Ectodermal cell (in vitro differentiated cells): Measurements from ENCODE around the gene PDE11A.
A peak's percentile ranks its signal among the peaks of the same experiment; 100 is the strongest.

Experiments
- H3K27ac ChIP-seq: 2 replicates; pipeline ENCODE4 v1.7.0; 2013; ENCODE audit warnings: mild to moderate bottlenecking, low read depth, low read length; ENCODE audit not compliant: insufficient read depth, poor library complexity, severe bottlenecking
- H3K27me3 ChIP-seq: 2 replicates; pipeline ENCODE4 v1.7.0; 2013; ENCODE audit warnings: mild to moderate bottlenecking, low read length; ENCODE audit not compliant: insufficient read depth, control insufficient read depth, poor library complexity, severe bottlenecking
- H3K36me3 ChIP-seq: one replicate; pipeline ENCODE4 v1.7.0; 2013; ENCODE audit warnings: low read length; ENCODE audit not compliant: control insufficient read depth, insufficient read depth
- H3K4me1 ChIP-seq: one replicate; pipeline ENCODE4 v1.7.0; 2013; ENCODE audit warnings: low read length; ENCODE audit not compliant: control insufficient read depth, insufficient read depth
- H3K4me3 ChIP-seq: 2 replicates; pipeline ENCODE4 v1.7.0; 2013; ENCODE audit warnings: low read depth, low read length, control low read depth; ENCODE audit not compliant: insufficient read depth
- H3K9me3 ChIP-seq: 2 replicates; pipeline ENCODE4 v1.7.0; 2013; ENCODE audit warnings: mild to moderate bottlenecking, low read length, moderate library complexity; ENCODE audit not compliant: control insufficient read depth
- WGBS, 2 experiments: methylation state at CpG; one replicate each; pipeline ENCODE4 v1.1.7; 2013; ENCODE audit warnings: missing lambda C conversion rate in 2 of 2; 5-methylcytosine and 5-hydroxymethylcytosine counted together

The PDE11A gene

DNA sequence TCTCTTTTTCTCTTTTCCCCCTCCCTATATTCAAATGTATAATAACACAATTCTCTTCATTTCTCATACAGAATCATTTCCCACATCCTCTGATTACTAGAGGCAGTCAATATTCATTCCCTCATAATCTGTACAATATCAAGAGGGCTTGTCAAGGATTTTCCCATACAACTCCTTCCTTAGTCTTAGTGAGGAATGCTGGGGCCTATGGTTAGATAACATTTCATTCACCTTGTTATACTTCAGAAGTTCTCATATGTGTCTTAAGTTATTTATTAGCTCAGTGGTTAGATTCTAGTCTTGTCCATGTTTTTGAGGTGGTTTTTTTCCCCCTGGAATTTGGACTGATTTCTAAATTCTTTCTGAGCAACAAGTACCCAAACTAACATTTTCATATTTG, 289.5 kb downstream of the PDE11A start:
- Histone ChIP-seq H3K27me3 (no peaks in the 10 kb centered on the region), H3K36me3 (no peaks in the 10 kb centered on the region), H3K4me1 (no peaks in the 10 kb centered on the region), H3K27ac (no peak overlapping the region), H3K4me3 (no peak overlapping the region), H3K9me3 (no peaks in the 10 kb centered on the region)

DNA sequence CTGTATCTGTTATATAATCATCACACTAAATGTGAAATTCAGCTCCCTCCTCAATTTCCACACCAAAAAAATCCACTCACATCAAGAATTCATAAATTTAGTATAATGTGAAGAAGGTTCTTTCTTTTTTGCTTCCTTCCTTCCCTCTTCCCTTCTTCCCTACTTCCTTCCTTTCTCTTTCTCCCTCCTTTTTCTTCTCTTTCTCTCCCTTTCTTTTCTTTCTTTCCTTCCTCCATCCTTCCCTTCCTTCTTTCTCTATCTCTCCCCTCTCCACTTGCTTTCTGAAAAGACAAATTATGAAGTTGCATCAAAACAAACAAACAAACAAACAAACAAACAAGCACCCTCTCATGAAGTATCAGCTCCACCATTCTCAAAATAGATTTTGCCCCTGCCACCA, 290.0 kb downstream of the PDE11A start:
- no peak overlapping the region for H3K4me3 ChIP-seq
- no peaks in the 10 kb centered on the region for H3K9me3 ChIP-seq
- no peaks in the 10 kb centered on the region for H3K36me3 ChIP-seq
- no peaks in the 10 kb centered on the region for H3K4me1 ChIP-seq
- H3K27ac ChIP-seq, result no peak overlapping the region
- no peaks in the 10 kb centered on the region for H3K27me3 ChIP-seq

DNA sequence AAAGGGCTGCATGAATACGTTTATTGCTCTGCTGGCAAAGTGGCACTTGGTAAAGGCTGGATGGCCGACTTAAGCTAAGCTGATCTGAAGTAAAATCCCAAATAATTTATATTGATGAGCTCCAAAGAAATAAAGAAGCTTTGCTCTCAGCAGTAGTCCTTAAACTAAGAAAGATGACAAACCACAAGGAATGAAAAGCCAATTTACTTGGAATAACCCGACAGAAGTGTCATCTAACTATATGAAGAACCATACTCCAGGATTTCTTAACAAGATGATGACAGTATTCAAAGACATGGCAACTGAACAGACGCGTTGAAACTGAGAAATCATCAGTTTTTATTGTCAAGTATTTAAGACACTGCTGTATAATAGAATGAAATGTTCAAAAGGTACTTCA, 294.1 kb downstream of the PDE11A start:
- Histone ChIP-seq H3K36me3 (no peaks in the 10 kb centered on the region), H3K9me3 (no peaks in the 10 kb centered on the region), H3K27ac (no peak overlapping the region), H3K4me3 (no peak overlapping the region), H3K27me3 (no peaks in the 10 kb centered on the region), H3K4me1 (no peaks in the 10 kb centered on the region)
- WGBS, 2 experiments, result 90 to 95% methylated on average over 5 of the region's 5 CpGs

DNA sequence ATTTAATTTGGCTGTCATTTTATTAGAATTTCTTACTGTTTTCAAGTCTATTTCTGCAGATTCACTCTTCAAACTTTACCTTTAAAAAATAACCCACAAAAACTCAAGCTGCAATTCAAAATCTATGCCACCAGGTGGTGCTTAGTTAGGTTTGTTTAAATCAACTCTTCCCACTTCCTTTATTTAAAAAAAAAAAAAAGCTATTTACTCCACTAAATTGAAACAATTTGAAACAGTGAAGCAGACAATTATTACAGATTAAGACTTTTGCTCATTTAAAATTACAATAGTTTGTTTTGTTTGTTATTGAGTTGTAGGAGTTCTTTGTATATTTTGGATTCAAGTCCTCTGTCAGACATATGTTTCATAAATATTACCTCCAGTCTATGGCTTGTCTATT, 300.0 kb downstream of the PDE11A start:
- Histone ChIP-seq H3K27ac (no peak overlapping the region), H3K9me3 (no peaks in the 10 kb centered on the region), H3K4me3 (no peak overlapping the region), H3K36me3 (no peaks in the 10 kb centered on the region), H3K27me3 (no peaks in the 10 kb centered on the region), H3K4me1 (no peaks in the 10 kb centered on the region)

DNA sequence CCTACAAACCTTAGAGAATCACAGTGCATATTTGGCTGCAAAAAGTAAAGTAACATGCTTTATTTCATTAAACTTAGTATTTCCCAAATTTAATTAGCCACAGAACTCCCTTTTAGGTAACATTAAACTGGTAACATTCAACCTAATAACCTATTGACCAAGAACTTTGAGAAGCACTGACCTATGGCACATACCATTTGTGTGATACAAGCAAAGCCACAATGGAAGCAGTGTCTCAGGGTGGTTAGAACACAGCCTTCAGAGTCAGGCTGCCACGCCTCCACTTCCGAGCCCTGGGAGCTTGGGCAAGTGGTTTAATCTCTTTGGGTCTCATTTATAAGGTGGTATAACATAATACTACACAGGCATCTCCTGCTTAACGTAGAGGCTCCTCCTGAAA, 301.4 kb downstream of the PDE11A start:
- H3K4me1 ChIP-seq, result no peaks in the 10 kb centered on the region
- H3K9me3 ChIP-seq, result no peaks in the 10 kb centered on the region
- no peak overlapping the region for H3K4me3 ChIP-seq
- 50 to 100% methylated on average over 1 to 2 of the region's 3 CpGs for WGBS, 2 experiments
- no peaks in the 10 kb centered on the region for H3K36me3 ChIP-seq
- no peak overlapping the region for H3K27ac ChIP-seq
- H3K27me3 ChIP-seq, result no peaks in the 10 kb centered on the region

DNA sequence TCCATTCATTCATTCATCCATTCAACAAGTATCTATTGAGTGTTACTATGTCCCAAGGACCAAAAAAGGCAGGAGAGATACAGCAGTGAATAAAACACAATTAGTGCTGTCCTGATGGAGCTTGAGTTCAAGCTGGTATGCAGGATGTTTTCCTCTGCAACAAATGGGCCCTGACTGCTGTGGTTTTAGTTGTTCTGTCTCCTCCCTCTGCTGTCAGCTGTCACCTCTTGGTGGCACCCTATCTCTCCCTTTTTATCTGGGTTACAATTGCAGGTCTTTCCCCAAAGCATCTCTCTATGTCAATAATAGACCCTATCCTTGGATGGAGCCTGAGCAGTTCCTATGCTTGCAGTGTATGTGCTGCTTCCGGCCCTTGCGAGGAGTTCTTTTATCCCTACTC, 304.8 kb downstream of the PDE11A start:
- Histone ChIP-seq H3K27me3 (peaks cover 4% of the 10 kb centered on the region), H3K9me3 (no peaks in the 10 kb centered on the region), H3K27ac (no peak overlapping the region), H3K4me1 (no peaks in the 10 kb centered on the region), H3K36me3 (no peaks in the 10 kb centered on the region), H3K4me3 (no peak overlapping the region)
- 94 to 96% methylated on average over 2 of the region's 2 CpGs for WGBS, 2 experiments

DNA sequence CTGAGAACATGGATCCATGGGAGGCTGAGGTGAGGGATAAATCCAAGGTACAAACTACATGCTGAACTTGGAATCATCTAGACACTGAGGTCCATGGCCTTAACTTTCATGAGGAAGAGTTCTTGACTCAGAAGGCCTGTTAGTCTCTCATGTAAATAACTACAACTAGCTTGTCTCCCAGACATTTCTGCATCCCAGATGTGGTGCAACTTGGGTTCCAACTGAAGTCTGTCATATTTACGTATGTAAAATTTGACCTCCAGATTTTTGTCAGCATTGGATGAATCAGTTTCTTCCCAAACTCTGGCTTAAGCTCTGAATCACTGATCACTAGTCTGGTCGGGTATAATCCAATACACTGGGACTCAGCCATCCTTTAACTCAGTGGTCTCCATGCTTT, 306.9 kb downstream of the PDE11A start:
- no peaks in the 10 kb centered on the region for H3K4me1 ChIP-seq
- H3K4me3 ChIP-seq, result no peak overlapping the region
- no peak overlapping the region for H3K27ac ChIP-seq
- peaks cover 5% of the 10 kb centered on the region for H3K27me3 ChIP-seq
- no peaks in the 10 kb centered on the region for H3K36me3 ChIP-seq
- no peaks in the 10 kb centered on the region for H3K9me3 ChIP-seq
- WGBS, 2 experiments, result 95 to 99% methylated on average over 2 of the region's 2 CpGs

DNA sequence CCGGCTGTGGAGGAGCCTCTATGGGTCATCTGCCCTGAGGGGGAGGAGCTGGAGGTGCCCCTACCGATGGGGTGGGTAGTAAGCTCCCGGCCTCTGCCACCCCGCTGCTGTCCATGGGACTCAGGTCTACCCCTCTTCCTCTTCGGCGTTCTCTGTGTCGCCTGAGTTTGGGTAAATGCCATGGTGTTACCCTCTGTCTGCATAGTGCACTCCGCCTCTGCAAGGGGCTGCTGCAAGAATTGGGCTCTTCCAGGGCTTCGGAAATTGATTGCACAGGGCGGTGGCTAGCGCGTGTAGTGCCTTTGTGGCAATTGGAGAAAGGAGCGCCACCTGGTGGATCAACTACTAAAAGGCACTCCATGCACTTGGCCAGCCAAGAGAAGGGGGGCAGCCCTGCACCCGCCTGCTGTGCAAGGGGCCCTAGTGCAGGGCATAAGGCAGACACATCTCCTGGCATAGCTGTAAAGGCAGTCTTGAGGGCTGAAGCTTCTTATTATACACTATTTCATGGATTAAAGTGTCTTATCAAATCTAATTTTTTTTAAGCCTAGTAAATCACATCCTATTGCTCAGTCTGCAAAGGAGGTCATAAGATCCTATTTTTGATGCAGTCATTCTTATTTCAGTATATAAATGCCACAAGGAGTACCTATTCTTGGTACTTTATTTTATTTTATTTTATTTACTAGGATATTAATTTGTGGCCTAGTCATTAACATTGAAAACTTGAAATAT, 308.9 kb downstream of the PDE11A start:
- H3K4me1 ChIP-seq, result peaks cover 3% of the 10 kb centered on the region
- H3K36me3 ChIP-seq, result no peaks in the 10 kb centered on the region
- WGBS, 2 experiments, result 24 to 28% methylated on average over 14 of the region's 14 CpGs
- H3K27ac ChIP-seq, result no peak overlapping the region
- H3K27me3 ChIP-seq, result peaks cover 5% of the 10 kb centered on the region
- H3K9me3 ChIP-seq, result no peaks in the 10 kb centered on the region
- H3K4me3 ChIP-seq, result no peak overlapping the region

DNA sequence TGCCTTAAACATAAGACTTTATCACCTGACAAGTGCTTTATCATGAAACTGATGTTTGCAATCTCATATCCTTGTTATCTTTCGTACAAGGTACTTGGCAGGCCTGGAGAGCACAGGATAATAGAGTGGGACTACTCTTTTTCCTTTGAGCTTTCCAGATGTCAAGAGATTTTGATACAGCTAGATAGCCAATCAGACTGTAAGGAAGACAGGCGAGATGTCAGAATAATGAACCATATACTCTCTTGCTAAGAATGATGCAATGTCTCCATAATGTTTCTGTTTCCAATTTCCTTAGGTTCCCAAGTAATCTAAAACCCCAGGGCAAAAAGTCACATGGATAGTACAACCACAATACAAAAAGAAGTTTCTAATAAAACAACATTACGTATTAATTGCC, 313.1 kb downstream of the PDE11A start:
- 95 to 97% methylated on average over 3 of the region's 3 CpGs for WGBS, 2 experiments
- Histone ChIP-seq H3K4me1 (peaks cover 8% of the 10 kb centered on the region), H3K27me3 (peaks cover 5% of the 10 kb centered on the region), H3K27ac (no peak overlapping the region), H3K36me3 (no peaks in the 10 kb centered on the region), H3K9me3 (no peaks in the 10 kb centered on the region), H3K4me3 (no peak overlapping the region)

DNA sequence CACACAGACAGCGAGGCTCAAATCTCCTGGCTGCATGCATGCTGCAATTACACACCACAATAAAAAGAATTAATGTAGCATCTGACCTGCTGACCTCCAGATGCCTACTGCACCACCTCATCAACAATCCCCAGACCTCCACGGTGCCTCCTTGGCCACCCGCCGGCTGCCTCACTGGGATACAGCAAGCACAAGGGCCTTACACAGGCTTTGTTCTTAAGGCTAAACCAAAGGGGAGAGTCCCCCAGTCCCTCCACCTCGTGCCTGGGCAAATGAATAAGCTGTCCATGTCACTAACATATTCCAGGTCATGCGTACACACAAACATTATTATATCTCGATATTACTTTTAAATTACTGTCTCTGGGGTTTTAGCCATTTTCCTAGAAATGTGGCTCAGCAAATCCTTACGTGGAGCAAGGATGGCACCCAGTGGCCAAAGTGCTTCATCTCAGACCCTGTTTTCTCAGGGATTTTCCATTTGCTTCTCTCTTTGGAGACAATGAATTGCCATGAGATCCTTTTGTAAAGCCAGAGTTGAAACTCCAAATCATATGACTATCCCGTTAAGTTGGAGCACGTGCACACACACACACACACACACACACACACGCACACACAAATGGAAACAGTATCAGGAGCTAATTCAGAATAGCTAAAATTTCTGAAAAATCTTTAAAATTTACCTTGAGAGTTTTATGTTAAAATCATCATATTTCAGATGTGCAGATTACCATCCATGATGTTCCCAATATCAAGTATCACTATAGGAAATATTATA, 313.8 kb downstream of the PDE11A start:
- H3K36me3 ChIP-seq, result no peaks in the 10 kb centered on the region
- 26 to 29% methylated on average over 11 of the region's 11 CpGs for WGBS, 2 experiments
- peaks cover 13% of the 10 kb centered on the region for H3K4me1 ChIP-seq
- no peak overlapping the region for H3K4me3 ChIP-seq
- peaks cover 5% of the 10 kb centered on the region for H3K27me3 ChIP-seq
- peak overlapping the region; percentile 46 for H3K27ac ChIP-seq
- no peaks in the 10 kb centered on the region for H3K9me3 ChIP-seq
